ENCODE data around the gene TSNAX. TPM values are rescaled to one million over a fixed set of nuclear protein-coding genes. Genes with fewer than 3 reads are reported as not detected.

Gene TSNAX
- polyA plus RNA-seq, 1 experiment: 35.6 TPM

- Histone ChIP-seq H3K27me3 (ENCODE audit: control insufficient read depth, insufficient read depth, low read length) (no peaks in the 10 kb centered on the region), H3K27ac (ENCODE audit: low read depth, low read length) (no peak overlapping the region), H3K4me3 (ENCODE audit: low read depth, low read length) (no peak overlapping the region), H3K9me3 (ENCODE audit: control insufficient read depth, insufficient read depth, low read length) (no peaks in the 10 kb centered on the region)
- no peak for TF ChIP-seq CTCF (IDR thresholded peaks at IDR 0.05; ENCODE audit: low read depth, low read length)
- DNase-seq (ENCODE audit: low read depth, low spot score): no peak
- ChIA-PET POLR2A (no interaction called here), CTCF (interaction anchor here (1.6 kb wide), 1 partner anchor 9 kb away, joined by 3 read pairs; no protein-coding TSS in a partner anchor)
Observed at GRCh38 chr1:231549733-231550447, 21.4 kb downstream of the TSNAX start.

- Histone ChIP-seq H3K4me3 (ENCODE audit: low read depth, low read length) (no peak overlapping the region), H3K27ac (ENCODE audit: low read depth, low read length) (no peak overlapping the region), H3K9me3 (ENCODE audit: control insufficient read depth, insufficient read depth, low read length) (no peaks in the 10 kb centered on the region), H3K27me3 (ENCODE audit: control insufficient read depth, insufficient read depth, low read length) (no peaks in the 10 kb centered on the region)
- CTCF ChIA-PET: interaction anchor here (1.6 kb wide), 1 partner anchor 9 kb away, joined by 3 read pairs; no protein-coding TSS in a partner anchor
- no peak for DNase-seq (ENCODE audit: low read depth, low spot score)
- TF ChIP-seq CTCF (IDR thresholded peaks at IDR 0.05; ENCODE audit: low read depth, low read length): peak; percentile 59
- POLR2A ChIA-PET: no interaction called here
Observed at GRCh38 chr1:231550448-231550781, 21.9 kb downstream of the TSNAX start.

GRCh38 chr1:231553320-231553719 is 24.9 kb downstream of the TSNAX start:
- ChIA-PET POLR2A (no interaction called here), CTCF (interaction anchor here (0.9 to 1.0 kb wide), 2 partner anchors 13 to 139 kb away, joined by 3 read pairs; no protein-coding TSS in a partner anchor)
- Histone ChIP-seq H3K27me3 (ENCODE audit: control insufficient read depth, insufficient read depth, low read length) (no peaks in the 10 kb centered on the region), H3K4me3 (ENCODE audit: low read depth, low read length) (no peak overlapping the region), H3K9me3 (ENCODE audit: control insufficient read depth, insufficient read depth, low read length) (no peaks in the 10 kb centered on the region), H3K27ac (ENCODE audit: low read depth, low read length) (no peak overlapping the region)
- TF ChIP-seq CTCF (IDR thresholded peaks at IDR 0.05; ENCODE audit: low read depth, low read length): no peak
- DNase-seq (ENCODE audit: low read depth, low spot score): no peak

GRCh38 chr1:231554969-231555368 is 26.5 kb downstream of the TSNAX start:
- Histone ChIP-seq H3K9me3 (ENCODE audit: control insufficient read depth, insufficient read depth, low read length) (no peaks in the 10 kb centered on the region), H3K4me3 (ENCODE audit: low read depth, low read length) (no peak overlapping the region), H3K27me3 (ENCODE audit: control insufficient read depth, insufficient read depth, low read length) (no peaks in the 10 kb centered on the region), H3K27ac (ENCODE audit: low read depth, low read length) (no peak overlapping the region)
- TF ChIP-seq CTCF (IDR thresholded peaks at IDR 0.05; ENCODE audit: low read depth, low read length): no peak
- DNase-seq (ENCODE audit: low read depth, low spot score): no peak
- ChIA-PET POLR2A (no interaction called here), CTCF (interaction anchor here (0.5 to 0.6 kb wide), 3 partner anchors 18 to 140 kb away, joined by 3 read pairs; no protein-coding TSS in a partner anchor)

- ChIA-PET CTCF (interaction anchor here (0.8 to 1.0 kb wide), 2 partner anchors 11 to 33 kb away, joined by 3 read pairs; no protein-coding TSS in a partner anchor), POLR2A (interaction anchor here (0.6 kb wide), 1 partner anchor 9 kb away, joined by 3 read pairs; no protein-coding TSS in a partner anchor)
- no peaks in the 10 kb centered on the region for H3K27me3 ChIP-seq (ENCODE audit: control insufficient read depth, insufficient read depth, low read length)
- no peak overlapping the region for H3K4me3 ChIP-seq (ENCODE audit: low read depth, low read length)
- H3K27ac ChIP-seq (ENCODE audit: low read depth, low read length): no peak overlapping the region
- no peak for DNase-seq (ENCODE audit: low read depth, low spot score)
- no peaks in the 10 kb centered on the region for H3K9me3 ChIP-seq (ENCODE audit: control insufficient read depth, insufficient read depth, low read length)
- no peak for TF ChIP-seq CTCF (IDR thresholded peaks at IDR 0.05; ENCODE audit: low read depth, low read length)
Observed at GRCh38 chr1:231557411-231557810, 28.9 kb downstream of the TSNAX start.
